Neural cell (in vitro differentiated cells): Measurements from ENCODE around the gene STPG2. TPM values are rescaled to one million over a fixed set of nuclear protein-coding genes. Genes with fewer than 3 reads are reported as not detected.
"Not testable (repeated sequence)": the region's sequence is repeated elsewhere in the genome, so short reads cannot be mapped to it uniquely, and the experiment has no call there.

Source experiments
- H2AFZ ChIP-seq: fragments of 200-600, 300-800 bp; sonication (generic), shearing (Covaris generic); 2 replicates; pipeline ENCODE4 v1.6.0; 2014; ENCODE audit warnings: low read depth, mild to moderate bottlenecking, antibody characterized with exemption, low read length, moderate library complexity
- H3F3A ChIP-seq: fragments of 200-600 bp; shearing (Covaris generic); 2 replicates; pipeline ENCODE4 v1.6.1; 2016; ENCODE audit warnings: mild to moderate bottlenecking, moderate library complexity, mixed read lengths, antibody characterized with exemption, low read length; ENCODE audit not compliant: insufficient read depth, poor library complexity, severe bottlenecking
- H3K27ac ChIP-seq: fragments of 200-600, 300-800 bp; sonication (generic), shearing (Covaris generic); 2 replicates; pipeline ENCODE4 v1.5.1; 2014; ENCODE audit warnings: mild to moderate bottlenecking, low read length, moderate library complexity
- H3K27me3 ChIP-seq: fragments of 300-800, 200-600 bp; sonication (generic), shearing (Covaris generic); 2 replicates; pipeline ENCODE4 v1.6.0; 2014; ENCODE audit warnings: mild to moderate bottlenecking, low read depth, low read length, moderate library complexity; ENCODE audit not compliant: insufficient read depth
- H3K36me3 ChIP-seq: fragments of 300-800, 200-600 bp; sonication (generic), shearing (Covaris generic); 2 replicates; pipeline ENCODE4 v1.5.1; 2014; ENCODE audit warnings: mild to moderate bottlenecking, antibody characterized with exemption, low read length, moderate library complexity; ENCODE audit not compliant: insufficient read depth
- H3K4me2 ChIP-seq: fragments of 300-800, 200-600 bp; sonication (generic), shearing (Covaris generic); 2 replicates; pipeline ENCODE4 v1.6.0; 2014; ENCODE audit warnings: mild to moderate bottlenecking, low read length
- H3K4me3 ChIP-seq: fragments of 300-800, 200-600 bp; sonication (generic), shearing (Covaris generic); 2 replicates; pipeline ENCODE4 v1.5.1; 2014; ENCODE audit warnings: mild to moderate bottlenecking, low read length, moderate library complexity
- H3K79me2 ChIP-seq: fragments of 200-600 bp; shearing (Covaris generic); replicated peaks from 2 replicates; pipeline ENCODE4 v1.6.0; 2014; ENCODE audit warnings: mild to moderate bottlenecking, low read length, moderate library complexity; ENCODE audit not compliant: insufficient read depth
- H3K9ac ChIP-seq: fragments of 300-800, 200-600 bp; sonication (generic), shearing (Covaris generic); 2 replicates; pipeline ENCODE4 v1.6.1; 2016; ENCODE audit warnings: mild to moderate bottlenecking, low read length, mixed read lengths
- H3K9me2 ChIP-seq: fragments of 200-600 bp; shearing (Covaris generic); 2 replicates; pipeline ENCODE4 v1.6.1; 2016; ENCODE audit warnings: mild to moderate bottlenecking, low read length, mixed read lengths; ENCODE audit not compliant: insufficient read depth
- H3K9me3 ChIP-seq: fragments of 200-600, 300-800 bp; sonication (generic), shearing (Covaris generic); 2 replicates; pipeline ENCODE4 v1.6.1; 2016; ENCODE audit warnings: mild to moderate bottlenecking, mixed run types, low read length, moderate library complexity, mixed read lengths
- H4K20me1 ChIP-seq: fragments of 200-600 bp; shearing (Covaris generic); 2 replicates; pipeline ENCODE4 v1.6.1; 2016; ENCODE audit warnings: mild to moderate bottlenecking, mixed run types; ENCODE audit not compliant: insufficient read depth
- EP300 ChIP-seq: fragments of 450-650 bp; conservative IDR thresholded peaks from 2 replicates; pipeline ENCODE4 v1.6.1; 2014; ENCODE audit warnings: antibody characterized with exemption, mild to moderate bottlenecking, moderate library complexity; ENCODE audit not compliant: poor library complexity, severe bottlenecking
- EZH2 ChIP-seq: fragments of 200-600, 300-800 bp; shearing (Covaris generic), sonication (generic); IDR thresholded peaks from 2 replicates; pipeline ENCODE4 v1.6.1; 2014; ENCODE audit warnings: antibody characterized with exemption, low read length, borderline replicate concordance, mild to moderate bottlenecking; ENCODE audit not compliant: insufficient read depth, poor library complexity, severe bottlenecking
- MXI1 ChIP-seq: fragments of 450-650 bp; conservative IDR thresholded peaks from 2 replicates; pipeline ENCODE4 v1.6.1; 2014; ENCODE audit warnings: antibody characterized with exemption, mild to moderate bottlenecking; ENCODE audit not compliant: poor library complexity, severe bottlenecking
- POLR2AphosphoS5 ChIP-seq: IDR thresholded peaks from 2 replicates; pipeline ENCODE4 v1.6.1; 2012
- RAD21 ChIP-seq: fragments of 450-650 bp; conservative IDR thresholded peaks from 2 replicates; pipeline ENCODE4 v1.6.1; 2014; ENCODE audit warnings: antibody characterized with exemption, mild to moderate bottlenecking, moderate library complexity
- SMC3 ChIP-seq: fragments of 450-650 bp; conservative IDR thresholded peaks from 2 replicates; pipeline ENCODE4 v1.6.1; 2014; ENCODE audit warnings: antibody characterized with exemption, mild to moderate bottlenecking, moderate library complexity; ENCODE audit not compliant: poor library complexity
- TAF1 ChIP-seq: IDR thresholded peaks from 2 replicates; pipeline ENCODE4 v1.6.1; 2012; ENCODE audit warnings: low read depth
- polyA plus RNA-seq: library from polyadenylated mRNA; depleted of rRNA; stranded (reverse); fragments of >200 nt; gene quantifications from 2 replicates; pipeline ENCODE4 v1.2.3, GENCODE V29; 2014
- TF ChIP-seq, protein P1 (sequence below): fragments of 450-650 bp; IDR thresholded peaks from 2 replicates; pipeline ENCODE4 v1.5.1; 2014; ENCODE audit warnings: antibody characterized with exemption, mild to moderate bottlenecking, moderate library complexity; ENCODE audit not compliant: poor library complexity, severe bottlenecking
- TF ChIP-seq, protein P2 (sequence below): IDR thresholded peaks from 2 replicates; pipeline ENCODE4 v1.6.1; 2012; ENCODE audit warnings: borderline replicate concordance

Gene STPG2
- polyA plus RNA-seq, 1 donor from 2014 or later = not detected

DNA sequence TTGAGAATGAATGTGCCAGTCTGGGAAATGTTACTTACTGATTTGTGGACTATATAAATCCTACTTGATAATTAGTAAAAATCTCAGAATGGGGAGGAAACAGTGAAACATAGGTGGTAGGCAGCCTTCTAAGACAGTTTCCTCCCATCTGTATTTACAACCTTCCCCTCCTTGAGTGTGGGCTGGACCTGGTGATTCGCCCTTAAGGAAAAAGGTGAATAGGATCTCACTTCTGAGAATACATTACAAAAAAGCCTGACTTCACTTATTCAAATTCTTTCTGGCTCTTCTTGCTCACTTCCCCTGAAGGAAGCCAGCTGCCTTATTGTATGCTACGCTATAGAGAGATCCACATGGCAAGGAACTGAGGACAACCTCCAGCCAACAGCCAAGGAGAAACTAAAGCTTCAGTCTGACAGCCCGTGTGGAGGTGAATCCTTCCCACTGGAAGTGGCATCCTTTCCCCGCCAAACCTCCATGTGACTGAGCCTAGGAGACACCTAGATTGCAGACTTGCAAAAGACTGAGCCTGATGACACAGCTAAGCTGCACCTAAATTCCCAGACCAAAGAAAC lies 585.0 kb downstream of the STPG2 start:
- TF ChIP-seq TAF1 (no peak), POLR2AphosphoS5 (no peak), EP300 (no peak), MXI1 (no peak), RAD21 (no peak), EZH2 (no peak), SMC3 (no peak)
- TF ChIP-seq, protein P1, sequence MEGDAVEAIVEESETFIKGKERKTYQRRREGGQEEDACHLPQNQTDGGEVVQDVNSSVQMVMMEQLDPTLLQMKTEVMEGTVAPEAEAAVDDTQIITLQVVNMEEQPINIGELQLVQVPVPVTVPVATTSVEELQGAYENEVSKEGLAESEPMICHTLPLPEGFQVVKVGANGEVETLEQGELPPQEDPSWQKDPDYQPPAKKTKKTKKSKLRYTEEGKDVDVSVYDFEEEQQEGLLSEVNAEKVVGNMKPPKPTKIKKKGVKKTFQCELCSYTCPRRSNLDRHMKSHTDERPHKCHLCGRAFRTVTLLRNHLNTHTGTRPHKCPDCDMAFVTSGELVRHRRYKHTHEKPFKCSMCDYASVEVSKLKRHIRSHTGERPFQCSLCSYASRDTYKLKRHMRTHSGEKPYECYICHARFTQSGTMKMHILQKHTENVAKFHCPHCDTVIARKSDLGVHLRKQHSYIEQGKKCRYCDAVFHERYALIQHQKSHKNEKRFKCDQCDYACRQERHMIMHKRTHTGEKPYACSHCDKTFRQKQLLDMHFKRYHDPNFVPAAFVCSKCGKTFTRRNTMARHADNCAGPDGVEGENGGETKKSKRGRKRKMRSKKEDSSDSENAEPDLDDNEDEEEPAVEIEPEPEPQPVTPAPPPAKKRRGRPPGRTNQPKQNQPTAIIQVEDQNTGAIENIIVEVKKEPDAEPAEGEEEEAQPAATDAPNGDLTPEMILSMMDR = no peak
- TF ChIP-seq, protein P2, sequence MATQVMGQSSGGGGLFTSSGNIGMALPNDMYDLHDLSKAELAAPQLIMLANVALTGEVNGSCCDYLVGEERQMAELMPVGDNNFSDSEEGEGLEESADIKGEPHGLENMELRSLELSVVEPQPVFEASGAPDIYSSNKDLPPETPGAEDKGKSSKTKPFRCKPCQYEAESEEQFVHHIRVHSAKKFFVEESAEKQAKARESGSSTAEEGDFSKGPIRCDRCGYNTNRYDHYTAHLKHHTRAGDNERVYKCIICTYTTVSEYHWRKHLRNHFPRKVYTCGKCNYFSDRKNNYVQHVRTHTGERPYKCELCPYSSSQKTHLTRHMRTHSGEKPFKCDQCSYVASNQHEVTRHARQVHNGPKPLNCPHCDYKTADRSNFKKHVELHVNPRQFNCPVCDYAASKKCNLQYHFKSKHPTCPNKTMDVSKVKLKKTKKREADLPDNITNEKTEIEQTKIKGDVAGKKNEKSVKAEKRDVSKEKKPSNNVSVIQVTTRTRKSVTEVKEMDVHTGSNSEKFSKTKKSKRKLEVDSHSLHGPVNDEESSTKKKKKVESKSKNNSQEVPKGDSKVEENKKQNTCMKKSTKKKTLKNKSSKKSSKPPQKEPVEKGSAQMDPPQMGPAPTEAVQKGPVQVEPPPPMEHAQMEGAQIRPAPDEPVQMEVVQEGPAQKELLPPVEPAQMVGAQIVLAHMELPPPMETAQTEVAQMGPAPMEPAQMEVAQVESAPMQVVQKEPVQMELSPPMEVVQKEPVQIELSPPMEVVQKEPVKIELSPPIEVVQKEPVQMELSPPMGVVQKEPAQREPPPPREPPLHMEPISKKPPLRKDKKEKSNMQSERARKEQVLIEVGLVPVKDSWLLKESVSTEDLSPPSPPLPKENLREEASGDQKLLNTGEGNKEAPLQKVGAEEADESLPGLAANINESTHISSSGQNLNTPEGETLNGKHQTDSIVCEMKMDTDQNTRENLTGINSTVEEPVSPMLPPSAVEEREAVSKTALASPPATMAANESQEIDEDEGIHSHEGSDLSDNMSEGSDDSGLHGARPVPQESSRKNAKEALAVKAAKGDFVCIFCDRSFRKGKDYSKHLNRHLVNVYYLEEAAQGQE = no peak
- Histone ChIP-seq H4K20me1 (no peaks in the 10 kb centered on the region), H3K27ac (no peak overlapping the region), H3K36me3 (no peaks in the 10 kb centered on the region), H3K9me2 (no peaks in the 10 kb centered on the region), H3K9ac (no peak overlapping the region), H3F3A (no peaks in the 10 kb centered on the region), H3K27me3 (no peaks in the 10 kb centered on the region), H3K4me2 (no peak overlapping the region), H3K79me2 (no peaks in the 10 kb centered on the region), H3K4me3 (no peak overlapping the region), H2AFZ (no peak overlapping the region), H3K9me3 (no peaks in the 10 kb centered on the region)

DNA sequence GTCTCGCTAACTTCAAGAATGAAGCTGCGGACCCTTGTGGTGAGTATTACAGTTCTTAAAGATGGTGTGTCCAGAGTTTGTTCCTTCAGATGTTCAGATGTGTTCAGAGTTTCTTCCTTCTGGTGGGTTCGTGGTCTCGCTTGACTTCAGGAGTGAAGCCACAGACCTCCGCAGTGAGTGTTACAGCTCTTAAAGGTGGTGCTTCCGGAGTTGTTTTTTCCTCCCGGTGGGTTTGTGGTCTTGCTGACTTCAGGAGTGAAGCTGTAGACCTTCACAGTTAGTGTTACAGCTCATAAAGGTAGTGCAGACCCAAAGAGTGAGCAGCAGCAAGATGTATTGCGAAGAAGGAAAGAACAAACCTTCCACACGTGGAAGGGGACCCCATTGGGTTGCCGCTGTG lies 592.6 kb downstream of the STPG2 start:
- not testable (repeated sequence) for H3K4me2 ChIP-seq, H3K4me3 ChIP-seq, H3K27ac ChIP-seq, H4K20me1 ChIP-seq, H3K9me2 ChIP-seq, H3F3A ChIP-seq, H3K9me3 ChIP-seq, H3K36me3 ChIP-seq, H2AFZ ChIP-seq, H3K27me3 ChIP-seq, H3K9ac ChIP-seq, H3K79me2 ChIP-seq
